Measurements from ENCODE around the gene EPHA4. TPM values are rescaled to one million over a fixed set of nuclear protein-coding genes. Genes with fewer than 3 reads are reported as not detected.

EPHA4 gene
- total RNA-seq, 1 donor from 2014 or later: 51.2 TPM

GRCh38 chr2:221370076-221370856 is 201.8 kb downstream of the EPHA4 start:
- DNase-seq (ENCODE audit: low spot score in 2 of 2): no peak
- Histone ChIP-seq H3K27me3 (no peaks in the 10 kb centered on the region), H3K4me1 (no peaks in the 10 kb centered on the region), H3K36me3 (no peaks in the 10 kb centered on the region), H3K9me3 (no peaks in the 10 kb centered on the region), H3K4me3 (no peak overlapping the region), H3K27ac (no peak overlapping the region)
- TF ChIP-seq CTCF (IDR thresholded peaks at IDR 0.05): no peak
- intact Hi-C loops (cut with DNase I): no loop called here

Data from ascending aorta (tissue), 2 donors.